CD4-positive, alpha-beta T cell treated with Interleukin-4 for 1 hour (primary cell): Measurements from ENCODE around the gene GCH1.
"Not testable (repeated sequence)": the region's sequence is repeated elsewhere in the genome, so short reads cannot be mapped to it uniquely, and the experiment has no call there.

Experiments
- DNase-seq, 2 donors: peaks; one replicate each; pipeline ENCODE4 v3.0.0-alpha.2; 2020 to 2022

GCH1 gene

GRCh38 chr14:54902521-54903420 lies at the start of gene GCH1:
GCH1 (minus strand) TSS chr14:54902826; CDS start chr14:54902663, 163 bp downstream.
- peak; percentile 82 to 83 for DNase-seq

- DNase-seq, result peak in 1 of 2 donors; percentile 24
Observed at GRCh38 chr14:54947230-54947629, 44.6 kb upstream of the GCH1 start.

GRCh38 chr14:54946500-54946899 lies 43.9 kb upstream of the GCH1 start:
- DNase-seq, result no peak

GRCh38 chr14:54944737-54945391 lies 42.2 kb upstream of the GCH1 start:
- no peak for DNase-seq

- no peak for DNase-seq
Observed at GRCh38 chr14:54942913-54943312, 40.3 kb upstream of the GCH1 start.

GRCh38 chr14:54936816-54937215 lies 34.2 kb upstream of the GCH1 start:
- DNase-seq, result no peak

GRCh38 chr14:54935958-54936357 lies 33.3 kb upstream of the GCH1 start:
- DNase-seq, result no peak

- DNase-seq, result no peak
Observed at GRCh38 chr14:54935100-54935499, 32.5 kb upstream of the GCH1 start.

GRCh38 chr14:54933006-54933405 lies 30.4 kb upstream of the GCH1 start:
- no peak for DNase-seq

- no peak for DNase-seq
Observed at GRCh38 chr14:54931598-54932340, 29.1 kb upstream of the GCH1 start.

- DNase-seq, result no peak
Observed at GRCh38 chr14:54931101-54931500, 28.5 kb upstream of the GCH1 start.

- no peak for DNase-seq
Observed at GRCh38 chr14:54929556-54929955, 26.9 kb upstream of the GCH1 start.

GRCh38 chr14:54928216-54928615 lies 25.6 kb upstream of the GCH1 start:
- DNase-seq, result no peak

- DNase-seq, result no peak
Observed at GRCh38 chr14:54927551-54927950, 24.9 kb upstream of the GCH1 start.

GRCh38 chr14:54926570-54926969 lies 23.9 kb upstream of the GCH1 start:
- not testable (repeated sequence) for DNase-seq

- DNase-seq, result no peak
Observed at GRCh38 chr14:54922598-54922997, 20.0 kb upstream of the GCH1 start.

GRCh38 chr14:54920052-54920451 lies 17.4 kb upstream of the GCH1 start:
- no peak for DNase-seq

GRCh38 chr14:54919330-54919729 lies 16.7 kb upstream of the GCH1 start:
- DNase-seq, result no peak

GRCh38 chr14:54918427-54918826 lies 15.8 kb upstream of the GCH1 start:
- no peak for DNase-seq

- no peak for DNase-seq
Observed at GRCh38 chr14:54916101-54916500, 13.5 kb upstream of the GCH1 start.

GRCh38 chr14:54909817-54910558 lies 7.4 kb upstream of the GCH1 start:
- no peak for DNase-seq

- DNase-seq, result not testable (repeated sequence)
Observed at GRCh38 chr14:54908973-54909372, 6.3 kb upstream of the GCH1 start.

GRCh38 chr14:54908190-54908589 lies 5.6 kb upstream of the GCH1 start:
- DNase-seq, result peak in 1 of 2 donors; percentile 45
